Measurements from ENCODE around the gene OR4D11. TPM values are rescaled to one million over a fixed set of nuclear protein-coding genes. Genes with fewer than 3 reads are reported as not detected.
"Not testable (repeated sequence)": the region's sequence is repeated elsewhere in the genome, so short reads cannot be mapped to it uniquely, and the experiment has no call there.

OR4D11 gene
- total and polyA plus RNA-seq, 5 experiments from 2014 or later: not detected

DNA sequence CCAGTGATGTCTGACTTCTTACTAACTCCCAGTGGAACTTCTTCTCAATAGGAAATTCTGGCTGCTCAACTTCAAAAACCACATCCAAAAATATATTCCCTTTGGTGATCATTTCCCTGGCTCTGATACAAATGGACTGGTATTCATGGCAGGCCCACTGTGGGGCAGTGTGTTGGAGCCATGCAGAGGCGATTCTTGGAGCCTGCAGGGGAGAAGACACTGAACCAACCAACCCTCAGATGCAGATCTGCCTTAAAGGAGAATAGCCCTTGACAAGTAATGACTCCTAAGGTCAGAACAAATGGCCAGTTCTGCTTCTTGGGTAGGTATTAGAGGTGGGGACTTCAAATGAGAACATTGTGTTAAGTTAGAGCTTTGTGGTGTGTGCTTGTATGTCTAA is 20.2 kb downstream of the OR4D11 start:
- peaks cover 0 to 8% (median 2%) of the 10 kb centered on the region in 5 donors for H3K27me3 Mint-ChIP-seq
- POLR2A ChIA-PET: no interaction called here

DNA sequence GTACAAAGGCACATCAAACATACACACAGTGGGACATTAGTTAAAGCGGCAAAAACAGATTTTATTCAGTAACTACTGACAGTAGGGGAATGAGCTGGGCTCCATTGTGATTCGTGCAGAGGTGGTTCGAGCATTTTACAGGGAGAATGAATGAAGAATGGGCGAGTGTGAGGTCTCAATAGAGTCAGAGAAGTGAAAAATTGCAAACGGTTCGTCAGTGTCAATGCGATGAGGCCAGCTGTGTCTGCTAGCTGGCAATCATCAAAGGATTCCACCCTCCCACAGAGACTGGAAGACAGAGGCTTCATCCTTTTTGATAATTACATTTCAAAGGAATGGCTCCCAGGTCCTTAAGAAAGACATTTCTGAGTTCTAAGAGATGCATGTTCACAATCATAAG is 25.3 kb downstream of the OR4D11 start:
- POLR2A ChIA-PET: no interaction called here
- DNase-seq: no peak
- Mint-ChIP-seq H3K36me3 (no peaks in the 10 kb centered on the region), H3K27me3 (peaks cover 2 to 13% (median 8%) of the 10 kb centered on the region in 5 donors), H3K9me3 (no peaks in the 10 kb centered on the region), H3K4me3 (no peak overlapping the region), H3K4me1 (peaks cover 0 to 3% (median 0%) of the 10 kb centered on the region in 4 donors), H3K27ac (no peak overlapping the region)
- ATAC-seq: no peak

More for the DNA sequence above, 20.2 kb downstream of the OR4D11 start:
- ATAC-seq (no peak), DNase-seq (no peak)
- H3K36me3 Mint-ChIP-seq: no peaks in the 10 kb centered on the region
- no peak overlapping the region for H3K4me3 Mint-ChIP-seq
- peak overlapping the region in 2 of 10 donors; percentile 20 to 45 for H3K27ac Mint-ChIP-seq
- H3K4me1 Mint-ChIP-seq: no peaks in the 10 kb centered on the region
- H3K9me3 Mint-ChIP-seq: no peaks in the 10 kb centered on the region

DNA sequence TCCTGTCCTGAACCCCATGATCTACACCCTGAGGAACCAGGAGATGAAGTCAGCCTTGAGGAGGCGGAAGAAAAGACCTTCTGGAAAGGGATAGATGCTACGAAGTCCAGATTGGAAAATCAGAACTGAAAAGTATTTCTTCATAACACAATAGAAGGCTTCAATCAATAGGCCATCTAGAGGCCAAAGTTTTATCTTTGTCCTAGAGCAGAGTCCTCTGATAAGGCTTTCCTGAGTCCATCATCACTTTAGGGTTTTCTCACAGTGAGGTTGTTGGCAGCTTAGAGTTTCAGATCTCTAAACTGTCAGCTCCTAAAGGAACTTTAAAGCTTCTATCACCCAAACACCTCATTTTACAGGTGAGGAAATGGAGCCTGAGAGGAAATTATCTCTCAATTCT is 29.2 kb downstream of the OR4D11 start:
- POLR2A ChIA-PET: no interaction called here
- Mint-ChIP-seq H3K36me3 (no peaks in the 10 kb centered on the region), H3K4me3 (no peak overlapping the region), H3K4me1 (peaks cover 3 to 9% (median 6%) of the 10 kb centered on the region in 4 donors), H3K27me3 (peaks cover 0 to 13% (median 6%) of the 10 kb centered on the region in 5 donors), H3K27ac (no peak overlapping the region), H3K9me3 (no peaks in the 10 kb centered on the region)
- DNase-seq (no peak), ATAC-seq (no peak)

DNA sequence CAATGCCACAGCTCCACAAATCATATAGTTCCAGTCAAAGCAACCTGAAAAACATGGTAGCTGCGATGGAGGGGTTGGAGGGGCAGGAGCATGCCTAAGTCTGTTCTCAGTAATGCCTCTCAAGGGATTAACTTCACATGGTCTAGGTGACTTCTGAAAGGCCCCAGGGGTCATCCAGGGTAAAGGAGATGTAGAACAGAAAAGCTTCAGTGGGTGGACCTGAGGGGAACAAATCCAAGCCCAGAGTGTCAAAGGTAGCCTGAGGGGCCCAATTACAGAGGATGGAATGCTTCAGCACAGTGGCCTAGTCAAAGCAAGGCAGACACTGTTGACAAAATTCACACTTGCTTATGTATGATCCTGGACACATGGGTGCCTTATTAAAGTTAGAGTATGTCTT is 31.3 kb downstream of the OR4D11 start:
- H3K36me3 Mint-ChIP-seq: no peaks in the 10 kb centered on the region
- ATAC-seq (no peak), DNase-seq (no peak)
- H3K9me3 Mint-ChIP-seq: no peaks in the 10 kb centered on the region
- POLR2A ChIA-PET: no interaction called here
- H3K27ac Mint-ChIP-seq: peak overlapping the region in 1 of 10 donors; percentile 21
- H3K4me1 Mint-ChIP-seq: peaks cover 5 to 13% (median 8%) of the 10 kb centered on the region in 4 donors
- no peak overlapping the region for H3K4me3 Mint-ChIP-seq
- peaks cover 0 to 13% (median 6%) of the 10 kb centered on the region in 5 donors for H3K27me3 Mint-ChIP-seq

GRCh38 chr11:59542142-59542810 is 38.9 kb downstream of the OR4D11 start:
- ATAC-seq (no peak), DNase-seq (no peak)
- Mint-ChIP-seq H3K4me1 (peaks cover under 1 to 8% (median 4%) of the 10 kb centered on the region in 4 donors), H3K4me3 (no peak overlapping the region), H3K27ac (no peak overlapping the region), H3K9me3 (no peaks in the 10 kb centered on the region), H3K36me3 (no peaks in the 10 kb centered on the region), H3K27me3 (peaks cover 0 to 2% (median 0%) of the 10 kb centered on the region in 5 donors)
- POLR2A ChIA-PET: interaction anchor here (0.7 kb wide), 1 partner anchor 14 kb away, joined by 6 read pairs; no protein-coding TSS in a partner anchor

GRCh38 chr11:59543713-59544112 is 40.3 kb downstream of the OR4D11 start:
- H3K4me1 Mint-ChIP-seq, H3K27ac Mint-ChIP-seq, DNase-seq, H3K4me3 Mint-ChIP-seq, POLR2A ChIA-PET, H3K27me3 Mint-ChIP-seq, H3K36me3 Mint-ChIP-seq, ATAC-seq, H3K9me3 Mint-ChIP-seq: not testable (repeated sequence)

DNA sequence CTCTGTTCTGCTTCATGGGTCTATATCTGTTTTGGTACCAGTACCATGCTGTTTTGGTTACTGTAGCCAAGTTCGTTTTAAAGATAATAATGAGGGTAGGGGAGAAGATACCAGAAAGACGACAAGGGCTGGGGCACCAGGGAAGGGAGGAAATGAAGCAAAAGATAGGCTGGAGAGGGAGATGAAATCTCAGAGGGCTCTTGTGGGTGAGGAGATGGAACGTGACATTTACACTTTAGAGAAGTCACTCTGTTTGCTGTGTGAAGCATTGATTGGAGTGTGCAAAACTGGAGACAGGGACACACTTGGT is 41.4 kb downstream of the OR4D11 start:
- H3K36me3 Mint-ChIP-seq: no peaks in the 10 kb centered on the region
- no peak for ATAC-seq
- peaks cover 5 to 11% (median 7%) of the 10 kb centered on the region in 4 donors for H3K4me1 Mint-ChIP-seq
- POLR2A ChIA-PET: no interaction called here
- peaks cover 0 to 2% (median 0%) of the 10 kb centered on the region in 5 donors for H3K27me3 Mint-ChIP-seq
- no peak overlapping the region for H3K4me3 Mint-ChIP-seq
- no peak for DNase-seq
- H3K27ac Mint-ChIP-seq: no peak overlapping the region
- H3K9me3 Mint-ChIP-seq: no peaks in the 10 kb centered on the region

DNA sequence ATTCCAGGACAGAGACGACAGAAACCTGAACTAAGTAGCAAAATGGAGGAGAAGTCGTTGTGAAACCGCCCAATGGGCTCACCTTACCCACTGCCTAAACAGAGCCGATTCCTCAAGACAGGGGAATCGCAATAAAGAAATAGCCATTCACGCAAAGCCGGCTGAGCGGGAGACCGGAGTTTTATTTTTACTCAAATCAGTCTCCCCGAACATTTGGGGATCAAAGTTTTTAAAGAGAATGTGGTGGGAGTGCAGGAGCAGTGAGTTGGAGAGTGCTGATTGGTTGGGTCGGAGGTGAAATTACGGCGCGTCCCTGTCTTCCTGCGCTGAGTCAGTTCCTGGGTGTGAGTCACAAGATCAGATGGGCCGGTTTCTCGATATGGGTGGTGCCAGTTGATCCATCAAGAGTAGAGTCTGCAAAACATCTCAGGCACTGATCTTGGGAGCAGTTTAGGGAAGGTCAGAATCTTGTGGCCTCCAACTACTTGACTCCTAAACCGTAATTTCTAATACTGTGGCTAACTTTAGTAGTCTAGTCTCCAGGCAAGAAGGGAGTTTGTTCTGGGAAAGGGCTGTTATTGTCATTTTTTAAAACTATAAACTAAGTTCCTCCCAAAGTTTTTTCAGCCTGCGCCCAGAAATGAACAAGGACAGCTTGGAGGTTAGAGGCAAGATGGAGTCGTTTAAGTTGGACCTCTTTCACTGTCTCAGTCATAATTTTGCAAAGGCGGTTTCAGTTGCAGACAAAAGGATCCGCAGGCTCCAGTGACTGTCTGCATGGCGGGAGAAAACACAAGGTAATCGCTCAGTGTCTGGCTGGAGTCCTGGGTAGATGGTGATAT is 42.0 kb downstream of the OR4D11 start:
- POLR2A ChIA-PET: no interaction called here
- Mint-ChIP-seq H3K27me3 (peaks cover 0 to 2% (median 0%) of the 10 kb centered on the region in 5 donors), H3K4me1 (peaks cover 5 to 13% (median 9%) of the 10 kb centered on the region in 4 donors), H3K36me3 (no peaks in the 10 kb centered on the region), H3K9me3 (peaks cover 0 to 1% (median 0%) of the 10 kb centered on the region in 9 donors), H3K27ac (no peak overlapping the region), H3K4me3 (no peak overlapping the region)
- DNase-seq (no peak), ATAC-seq (no peak)

DNA sequence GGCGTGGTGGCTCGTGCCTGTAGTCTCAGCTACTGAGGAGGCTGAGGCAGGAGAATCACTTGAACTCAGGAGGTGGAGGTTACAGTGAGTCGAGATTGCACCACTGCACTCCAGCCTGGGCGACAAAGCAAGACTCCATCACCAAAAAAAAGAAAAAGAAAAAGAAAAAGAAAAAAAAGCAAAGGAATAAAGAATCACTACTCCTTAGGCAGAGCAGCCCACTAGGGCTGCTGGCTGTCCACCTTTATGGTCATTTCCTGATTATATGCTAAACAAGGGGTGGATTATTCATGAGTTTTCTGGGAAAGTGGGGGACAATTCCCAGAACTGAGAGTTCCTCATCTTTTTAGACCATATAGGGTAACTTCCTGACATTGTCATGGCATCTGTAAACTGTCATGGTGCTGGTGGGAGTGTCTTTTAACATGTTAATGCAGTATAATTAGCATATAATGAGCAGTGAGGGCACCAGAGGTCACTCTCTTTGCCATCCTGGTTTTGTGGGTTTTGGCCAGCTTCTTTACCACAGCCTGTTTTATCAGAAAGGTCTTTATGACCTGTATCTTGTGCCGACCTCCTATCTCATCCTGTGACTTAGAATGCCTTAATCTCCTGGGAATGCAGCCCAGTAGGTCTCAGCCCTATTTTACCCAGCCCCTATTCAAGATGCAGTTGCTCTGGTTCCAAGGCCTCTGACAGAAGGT is 44.4 kb downstream of the OR4D11 start:
- POLR2A ChIA-PET: interaction anchor here (0.5 kb wide), 1 partner anchor 11 kb away, joined by 3 read pairs; no protein-coding TSS in a partner anchor
- H3K4me3 Mint-ChIP-seq: peak overlapping the region in 2 of 10 donors; percentile 40 to 41
- not testable (repeated sequence) for ATAC-seq, H3K27me3 Mint-ChIP-seq, H3K9me3 Mint-ChIP-seq, H3K36me3 Mint-ChIP-seq, DNase-seq
- H3K4me1 Mint-ChIP-seq: peaks cover 13 to 29% (median 25%) of the 10 kb centered on the region in 4 donors
- H3K27ac Mint-ChIP-seq: peak overlapping the region in 1 of 10 donors; percentile 67

DNA sequence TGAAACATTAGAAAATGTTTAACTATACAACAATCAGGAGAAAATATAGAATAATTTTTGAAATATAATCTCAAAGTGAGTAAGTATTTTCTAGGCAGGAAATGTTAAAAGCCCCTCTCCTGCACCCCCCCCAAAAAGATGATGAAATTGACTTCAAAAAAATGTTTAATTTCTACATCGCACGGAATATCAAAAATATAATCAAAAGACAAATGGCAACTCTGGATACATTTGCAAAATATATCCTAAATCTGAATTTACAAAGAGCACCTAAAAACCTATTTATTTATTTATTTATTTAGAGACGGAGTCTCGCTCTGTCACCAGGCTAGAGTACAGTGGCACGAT is 44.9 kb downstream of the OR4D11 start:
- H3K27me3 Mint-ChIP-seq: peaks cover 0 to 9% (median 0%) of the 10 kb centered on the region in 5 donors
- DNase-seq: no peak
- peaks cover 0 to 3% (median 2%) of the 10 kb centered on the region in 3 donors for H3K36me3 Mint-ChIP-seq
- POLR2A ChIA-PET: interaction anchor here (4.3 kb wide), 1 partner anchor 17 kb away, joined by 20 read pairs; no protein-coding TSS in a partner anchor
- no peak for ATAC-seq
- H3K4me1 Mint-ChIP-seq: peaks cover 13 to 29% (median 28%) of the 10 kb centered on the region in 4 donors
- H3K27ac Mint-ChIP-seq: no peak overlapping the region
- peaks cover 0 to 9% (median 0%) of the 10 kb centered on the region in 9 donors for H3K9me3 Mint-ChIP-seq
- peak overlapping the region in 2 of 10 donors; percentile 40 to 41 for H3K4me3 Mint-ChIP-seq

DNA sequence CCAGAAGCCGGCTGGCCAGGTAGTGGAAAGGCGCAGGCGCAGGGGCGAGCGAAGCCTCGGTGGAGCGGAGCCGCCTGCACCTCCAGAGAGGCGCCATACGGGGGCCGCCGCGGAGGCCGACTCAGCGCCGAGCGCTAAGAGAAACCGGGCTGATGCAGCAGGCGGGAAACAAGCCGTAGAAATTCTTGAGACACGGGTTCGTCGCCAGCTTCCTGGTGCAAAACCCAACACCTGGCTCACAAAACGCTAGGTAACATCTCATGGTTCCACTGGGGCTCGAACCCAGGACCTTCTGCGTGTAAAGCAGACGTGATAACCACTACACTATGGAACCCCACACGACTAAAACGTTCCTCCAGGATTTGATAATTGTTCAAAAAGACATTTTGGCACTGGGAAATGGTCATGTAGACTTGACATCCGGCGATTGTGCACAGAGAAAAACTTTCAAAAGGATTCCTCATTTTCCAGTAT is 47.0 kb downstream of the OR4D11 start:
- DNase-seq: peak; percentile 74 to 94 (median 90)
- Mint-ChIP-seq H3K27me3 (peaks cover 0 to 9% (median 0%) of the 10 kb centered on the region in 5 donors), H3K4me1 (peaks cover 13 to 37% (median 33%) of the 10 kb centered on the region in 4 donors), H3K27ac (peak overlapping the region; percentile 77 to 100 (median 92)), H3K4me3 (peak overlapping the region; percentile 85 to 97 (median 90)), H3K9me3 (peaks cover 0 to 9% (median 0%) of the 10 kb centered on the region in 9 donors), H3K36me3 (peaks cover 0 to 3% (median 2%) of the 10 kb centered on the region in 3 donors)
- POLR2A ChIA-PET: interaction anchor here (1.0 to 4.3 kb wide), 8 partner anchors 8 to 119 kb away, joined by 3 to 27 read pairs (median 13); partner anchors contain the start of genes OSBP and PATL1
- peak; percentile 86 to 91 for ATAC-seq
